ENCODE results near the gene SRRM3. TPM values are rescaled to one million over a fixed set of nuclear protein-coding genes. Genes with fewer than 3 reads are reported as not detected.

Gene SRRM3
- total and polyA plus RNA-seq, 3 donors from 2014 or later, result 7.8 to 8.4 (median 8.3) TPM

DNA sequence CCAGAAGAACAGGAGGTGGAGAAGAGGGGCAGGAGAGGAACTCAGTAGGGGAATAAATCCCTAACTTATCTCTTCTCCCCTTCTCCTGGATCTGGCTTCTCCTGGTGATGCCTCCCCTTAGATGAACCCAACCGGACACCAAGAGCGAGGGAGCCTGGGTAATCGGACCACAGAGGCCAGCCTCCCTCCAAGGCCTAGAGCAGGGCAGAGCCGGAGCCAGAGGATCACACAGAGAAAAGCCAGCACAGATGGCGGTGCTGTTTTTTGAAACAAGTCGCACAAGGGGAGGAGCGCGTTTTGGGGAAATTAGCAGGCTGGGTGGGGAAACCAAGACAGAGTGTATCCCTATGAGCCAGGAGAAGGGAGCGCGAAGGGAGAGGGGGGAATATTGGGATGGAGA, 4.9 kb upstream of the SRRM3 start:
- Histone ChIP-seq H3K36me3 (ENCODE audit: low read depth, missing control alignments) (no peaks in the 10 kb centered on the region), H3K9me3 (no peaks in the 10 kb centered on the region), H3K4me3 (no peak overlapping the region), H3K4me1 (no peaks in the 10 kb centered on the region), H3K27ac (no peak overlapping the region), H3K27me3 (no peaks in the 10 kb centered on the region)
- TF ChIP-seq, protein P1, sequence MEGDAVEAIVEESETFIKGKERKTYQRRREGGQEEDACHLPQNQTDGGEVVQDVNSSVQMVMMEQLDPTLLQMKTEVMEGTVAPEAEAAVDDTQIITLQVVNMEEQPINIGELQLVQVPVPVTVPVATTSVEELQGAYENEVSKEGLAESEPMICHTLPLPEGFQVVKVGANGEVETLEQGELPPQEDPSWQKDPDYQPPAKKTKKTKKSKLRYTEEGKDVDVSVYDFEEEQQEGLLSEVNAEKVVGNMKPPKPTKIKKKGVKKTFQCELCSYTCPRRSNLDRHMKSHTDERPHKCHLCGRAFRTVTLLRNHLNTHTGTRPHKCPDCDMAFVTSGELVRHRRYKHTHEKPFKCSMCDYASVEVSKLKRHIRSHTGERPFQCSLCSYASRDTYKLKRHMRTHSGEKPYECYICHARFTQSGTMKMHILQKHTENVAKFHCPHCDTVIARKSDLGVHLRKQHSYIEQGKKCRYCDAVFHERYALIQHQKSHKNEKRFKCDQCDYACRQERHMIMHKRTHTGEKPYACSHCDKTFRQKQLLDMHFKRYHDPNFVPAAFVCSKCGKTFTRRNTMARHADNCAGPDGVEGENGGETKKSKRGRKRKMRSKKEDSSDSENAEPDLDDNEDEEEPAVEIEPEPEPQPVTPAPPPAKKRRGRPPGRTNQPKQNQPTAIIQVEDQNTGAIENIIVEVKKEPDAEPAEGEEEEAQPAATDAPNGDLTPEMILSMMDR (IDR thresholded peaks at IDR 0.05), result no peak
- no peak for TF ChIP-seq POLR2A (IDR thresholded peaks at IDR 0.05)
- intact Hi-C loops (cut with DNase I; ENCODE audit: low total_unique reads), result no loop called here
- DNase-seq, result no peak
- WGBS, 2 donors, result 85 to 92% methylated on average over 10 of the region's 10 CpGs

DNA sequence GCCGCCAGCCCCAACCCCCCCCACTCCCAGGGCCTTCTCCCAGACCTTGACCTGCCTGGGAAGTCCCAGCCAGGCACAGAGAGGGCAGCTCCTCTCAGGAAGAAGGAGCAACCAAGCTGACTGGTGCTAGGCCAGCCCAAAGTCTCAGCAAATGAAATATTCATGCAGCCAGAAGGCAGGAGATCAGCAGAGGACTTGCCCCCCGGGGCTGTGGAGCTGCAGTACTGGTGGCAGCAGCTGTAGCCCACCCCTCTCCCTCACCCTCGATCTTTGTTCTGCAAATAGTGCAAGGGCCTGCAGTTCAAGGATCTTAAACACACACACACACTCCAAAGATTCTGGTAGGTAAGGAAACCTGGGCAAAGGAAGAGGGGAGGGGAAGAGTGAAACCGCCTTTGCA, 3.5 kb upstream of the SRRM3 start:
- H3K27ac ChIP-seq, result no peak overlapping the region
- H3K4me1 ChIP-seq, result no peaks in the 10 kb centered on the region
- no peaks in the 10 kb centered on the region for H3K36me3 ChIP-seq (ENCODE audit: low read depth, missing control alignments)
- no peaks in the 10 kb centered on the region for H3K9me3 ChIP-seq
- TF ChIP-seq, protein P1 (IDR thresholded peaks at IDR 0.05), result no peak
- TF ChIP-seq POLR2A (IDR thresholded peaks at IDR 0.05), result no peak
- no peaks in the 10 kb centered on the region for H3K27me3 ChIP-seq
- H3K4me3 ChIP-seq, result no peak overlapping the region
- intact Hi-C loops (cut with DNase I; ENCODE audit: low total_unique reads), result no loop called here
- DNase-seq, result no peak
- WGBS, 2 donors, result 40 to 62% methylated on average over 4 of the region's 4 CpGs

DNA sequence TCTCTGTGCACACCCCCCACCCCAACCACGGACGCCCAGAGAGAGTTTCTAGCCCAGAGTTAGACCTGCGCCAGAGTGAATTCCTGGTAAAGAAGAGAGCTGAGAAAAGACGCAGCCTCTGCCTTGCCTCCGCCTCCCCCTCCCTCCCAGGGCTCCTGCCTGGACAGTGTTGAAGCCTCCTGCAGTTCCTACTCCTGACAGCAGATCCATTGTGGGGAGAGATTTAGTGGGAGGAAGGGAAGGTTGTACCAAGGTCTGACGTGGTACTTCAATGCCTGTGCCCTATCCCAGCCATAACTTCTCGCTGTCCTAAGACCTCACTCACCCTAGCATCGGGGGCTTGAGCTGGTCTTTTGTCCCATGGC, 952 bp downstream of the SRRM3 start:
- no peaks in the 10 kb centered on the region for H3K36me3 ChIP-seq (ENCODE audit: low read depth, missing control alignments)
- TF ChIP-seq POLR2A (IDR thresholded peaks at IDR 0.05), result no peak
- TF ChIP-seq, protein P1 (IDR thresholded peaks at IDR 0.05), result no peak
- H3K9me3 ChIP-seq, result no peaks in the 10 kb centered on the region
- DNase-seq, result no peak
- H3K27ac ChIP-seq, result no peak overlapping the region
- 21 to 23% methylated on average over 7 to 8 of the region's 8 CpGs for WGBS, 2 donors
- no peak overlapping the region for H3K4me3 ChIP-seq
- no peaks in the 10 kb centered on the region for H3K27me3 ChIP-seq
- H3K4me1 ChIP-seq, result no peaks in the 10 kb centered on the region
- intact Hi-C loops (cut with DNase I; ENCODE audit: low total_unique reads), result no loop called here

DNA sequence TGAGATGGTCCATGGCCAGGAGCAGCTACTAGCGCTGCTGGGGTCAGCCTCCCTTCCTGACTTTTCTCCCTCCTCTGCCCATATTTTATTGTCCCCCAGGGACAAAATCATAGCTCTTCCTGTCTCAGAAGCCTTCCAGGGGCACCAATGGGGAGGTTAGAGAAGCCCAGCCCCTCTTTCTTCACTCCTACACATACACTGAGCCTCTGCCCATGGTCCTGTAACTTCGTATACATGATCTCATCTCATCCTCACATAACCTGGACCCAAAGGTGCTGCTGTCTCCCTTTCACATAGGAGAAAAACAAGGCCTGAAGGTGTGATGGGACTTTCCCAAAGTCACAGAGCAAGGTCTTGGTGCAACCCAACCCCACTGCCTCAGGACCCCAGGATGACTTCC, 2.5 kb downstream of the SRRM3 start:
- Histone ChIP-seq H3K27me3 (no peaks in the 10 kb centered on the region), H3K4me1 (no peaks in the 10 kb centered on the region), H3K9me3 (no peaks in the 10 kb centered on the region), H3K27ac (no peak overlapping the region), H3K4me3 (no peak overlapping the region), H3K36me3 (ENCODE audit: low read depth, missing control alignments) (no peaks in the 10 kb centered on the region)
- DNase-seq, result no peak
- intact Hi-C loops (cut with DNase I; ENCODE audit: low total_unique reads), result no loop called here
- TF ChIP-seq POLR2A (IDR thresholded peaks at IDR 0.05), result no peak
- TF ChIP-seq, protein P1 (IDR thresholded peaks at IDR 0.05), result no peak
- 58 to 59% methylated on average over 2 of the region's 2 CpGs for WGBS, 2 donors

DNA sequence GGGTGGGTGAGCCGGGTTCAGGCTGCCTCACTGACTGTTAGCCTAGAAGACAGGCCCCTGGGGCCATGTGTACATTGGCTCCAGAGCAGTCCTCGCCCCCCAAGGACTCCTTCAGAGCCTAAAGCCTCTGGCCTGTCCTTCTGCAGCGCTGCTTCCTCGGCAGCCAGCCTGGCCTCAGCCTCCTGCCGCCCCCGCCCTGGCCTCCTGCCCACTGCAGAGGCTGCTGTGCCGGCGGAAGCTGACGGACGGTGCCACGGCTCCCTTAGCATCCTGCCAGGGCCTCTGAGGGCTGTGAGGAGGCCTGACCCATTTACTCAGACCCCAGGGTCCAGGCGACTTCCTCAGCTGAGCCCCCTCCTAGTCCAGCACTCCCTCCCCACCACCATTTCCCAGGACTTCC, 4.9 kb downstream of the SRRM3 start:
- no peak overlapping the region for H3K4me3 ChIP-seq
- TF ChIP-seq POLR2A (IDR thresholded peaks at IDR 0.05), result no peak
- TF ChIP-seq, protein P1 (IDR thresholded peaks at IDR 0.05), result no peak
- no peaks in the 10 kb centered on the region for H3K36me3 ChIP-seq (ENCODE audit: low read depth, missing control alignments)
- intact Hi-C loops (cut with DNase I; ENCODE audit: low total_unique reads), result no loop called here
- H3K27me3 ChIP-seq, result no peaks in the 10 kb centered on the region
- no peak overlapping the region for H3K27ac ChIP-seq
- no peaks in the 10 kb centered on the region for H3K9me3 ChIP-seq
- peak; percentile 47 for DNase-seq
- no peaks in the 10 kb centered on the region for H3K4me1 ChIP-seq
- WGBS, 2 donors, result 27 to 61% methylated on average over 6 to 12 of the region's 12 CpGs
